HL-60 (cell line): ENCODE data around the gene GNAL.

ENCODE experiments used
- DNase-seq, 2 experiments: peaks; one replicate each; pipeline ENCODE4 v3.0.0-alpha.2; 2010 to 2020; ENCODE audit warnings: low read depth in 1 of 2, low spot score in 1 of 2
- H3K27ac ChIP-seq: fragments of 250-450 bp; sonication (Bioruptor Pico); replicated peaks from 2 replicates; pipeline ENCODE4 v1.5.1; 2020; ENCODE audit warnings: mild to moderate bottlenecking, moderate library complexity
- H3K27me3 ChIP-seq: fragments of 250-450 bp; sonication (Bioruptor Pico); 2 replicates; pipeline ENCODE4 v1.5.1; 2021; ENCODE audit warnings: mild to moderate bottlenecking, moderate library complexity; ENCODE audit not compliant: insufficient read depth, poor library complexity, severe bottlenecking
- H3K4me3 ChIP-seq: replicated peaks from 2 replicates; pipeline ENCODE4 v1.5.1; 2011; ENCODE audit warnings: mild to moderate bottlenecking, control low read depth, low read length; ENCODE audit not compliant: insufficient read depth
- CTCF ChIP-seq: IDR thresholded peaks from one replicate; pipeline ENCODE4 v1.5.1; 2011; ENCODE audit warnings: low read length, control low read depth, inconsistent platforms; ENCODE audit not compliant: insufficient read depth
- GABPA ChIP-seq: IDR thresholded peaks from 2 replicates; pipeline ENCODE4 v1.6.1; 2012; ENCODE audit warnings: low read depth
- POLR2AphosphoS5 ChIP-seq: IDR thresholded peaks from 2 replicates; pipeline ENCODE4 v1.6.1; 2012; ENCODE audit warnings: low read depth
- REST ChIP-seq: IDR thresholded peaks from 2 replicates; pipeline ENCODE4 v1.6.1; 2012; ENCODE audit warnings: low read depth; ENCODE audit not compliant: insufficient replicate concordance
- SPI1 ChIP-seq: IDR thresholded peaks from 2 replicates; pipeline ENCODE4 v1.6.1; 2012; ENCODE audit warnings: low read depth, mild to moderate bottlenecking, borderline replicate concordance

The GNAL gene

GRCh38 chr18:11745521-11745920, 56.5 kb downstream of the GNAL start:
- no peak for TF ChIP-seq CTCF
- no peak for TF ChIP-seq POLR2AphosphoS5
- no peak for TF ChIP-seq SPI1
- TF ChIP-seq GABPA = no peak
- no peak for TF ChIP-seq REST
- Histone ChIP-seq H3K27ac (no peak overlapping the region), H3K27me3 (peaks cover 31% of the 10 kb centered on the region), H3K4me3 (no peak overlapping the region)
- no peak for DNase-seq

GRCh38 chr18:11747286-11747685, 58.2 kb downstream of the GNAL start:
- no peak overlapping the region for H3K4me3 ChIP-seq
- TF ChIP-seq REST (no peak), CTCF (no peak), SPI1 (no peak), POLR2AphosphoS5 (no peak), GABPA (no peak)
- no peak for DNase-seq
- H3K27ac ChIP-seq = no peak overlapping the region
- H3K27me3 ChIP-seq = peaks cover 42% of the 10 kb centered on the region

GRCh38 chr18:11747731-11748130, 58.7 kb downstream of the GNAL start:
- DNase-seq = no peak
- H3K27me3 ChIP-seq = peaks cover 45% of the 10 kb centered on the region
- H3K4me3 ChIP-seq = no peak overlapping the region
- TF ChIP-seq GABPA (no peak), REST (no peak), CTCF (no peak), SPI1 (no peak), POLR2AphosphoS5 (no peak)
- H3K27ac ChIP-seq = no peak overlapping the region
